IMR-90 (cell line): ENCODE results near the gene MSH3. TPM values are rescaled to one million over a fixed set of nuclear protein-coding genes. Genes with fewer than 3 reads are reported as not detected.

Experiments
- ATAC-seq: fragments of 200-7000 bp; cut with Tn5 transposase; 2 replicates; pipeline ENCODE4 v1.9.1; 2020; ENCODE audit warnings: low read depth, mild to moderate bottlenecking, moderate library complexity
- BruUV-seq: library from RNA; stranded (reverse); fragments of 400-500 nt; replicated peaks from 2 replicates; lab custom pipeline; 2021; lab: Mats Ljungman, UMichigan
- CTCF ChIA-PET: fragments of 300-600 bp; formaldehyde crosslinking; extraction: SDS; loops from one replicate; lab custom pipeline; 2021; ENCODE audit warnings: antibody characterized with exemption; lab: Yijun Ruan, JAX
- POLR2A ChIA-PET: fragments of 300-600 bp; sonication (Branson Sonifier 250); formaldehyde crosslinking; loops from one replicate; lab custom pipeline; 2022; ENCODE audit warnings: antibody characterized with exemption; ENCODE audit not compliant: unreplicated experiment; lab: Charles Lee
- DNase-seq: peaks from one replicate; pipeline ENCODE4 v3.0.0; 2013
- H2AFZ ChIP-seq: replicated peaks from 2 replicates; pipeline ENCODE3; 2013; ENCODE audit warnings: low read length, mild to moderate bottlenecking; ENCODE audit not compliant: poor library complexity
- H2AK5ac ChIP-seq: 2 replicates; pipeline ENCODE4 v1.6.1; 2013; ENCODE audit warnings: low read depth, low read length, inconsistent platforms
- H2AK9ac ChIP-seq: replicated peaks from 2 replicates; pipeline ENCODE3; 2013; ENCODE audit warnings: mild to moderate bottlenecking, low read depth, low read length, moderate library complexity; ENCODE audit not compliant: poor library complexity
- H2BK120ac ChIP-seq: 2 replicates; pipeline ENCODE4 v1.6.1; 2013; ENCODE audit warnings: low read depth, low read length, inconsistent platforms
- H2BK15ac ChIP-seq: 3 replicates; pipeline ENCODE4 v1.6.1; 2013; ENCODE audit warnings: low read depth, low read length, inconsistent platforms
- H2BK20ac ChIP-seq: 2 replicates; pipeline ENCODE4 v1.6.1; 2013; ENCODE audit warnings: low read depth, mild to moderate bottlenecking, inconsistent platforms, low read length, moderate library complexity
- H2BK5ac ChIP-seq: 2 replicates; pipeline ENCODE4 v1.6.1; 2013; ENCODE audit warnings: mild to moderate bottlenecking, low read depth, low read length, inconsistent platforms; ENCODE audit not compliant: poor library complexity, severe bottlenecking
- H3K14ac ChIP-seq: replicated peaks from 2 replicates; pipeline ENCODE4 v1.6.1; 2013; ENCODE audit warnings: low read depth, low read length, inconsistent platforms
- H3K18ac ChIP-seq: 2 replicates; pipeline ENCODE4 v1.6.1; 2013; ENCODE audit warnings: low read depth, low read length, control low read depth
- H3K23ac ChIP-seq: 2 replicates; pipeline ENCODE4 v1.6.1; 2013; ENCODE audit warnings: low read depth, low read length, inconsistent platforms
- H3K27ac ChIP-seq: 2 replicates; pipeline ENCODE4 v1.5.1; 2013; ENCODE audit warnings: mild to moderate bottlenecking, control low read depth, low read length; ENCODE audit not compliant: insufficient read depth
- H3K27me3 ChIP-seq: 2 replicates; pipeline ENCODE4 v1.6.1; 2013; ENCODE audit warnings: low read length; ENCODE audit not compliant: control insufficient read depth, insufficient read depth
- H3K36me3 ChIP-seq: 2 replicates; pipeline ENCODE4 v1.6.1; 2013; ENCODE audit warnings: low read length, mixed read lengths; ENCODE audit not compliant: control insufficient read depth, insufficient read depth
- H3K4ac ChIP-seq: 2 replicates; pipeline ENCODE4 v1.6.1; 2013; ENCODE audit warnings: low read depth, low read length, inconsistent platforms
- H3K4me1 ChIP-seq: 2 replicates; pipeline ENCODE4 v1.6.1; 2013; ENCODE audit warnings: low read length, mixed read lengths; ENCODE audit not compliant: control insufficient read depth, insufficient read depth
- H3K4me2 ChIP-seq: 2 replicates; pipeline ENCODE4 v1.6.1; 2013; ENCODE audit warnings: low read depth, mild to moderate bottlenecking, control low read depth, low read length, moderate library complexity
- H3K4me3 ChIP-seq: 2 replicates; pipeline ENCODE4 v1.5.1; 2013; ENCODE audit warnings: low read depth, mild to moderate bottlenecking, control low read depth, low read length, moderate library complexity; ENCODE audit not compliant: insufficient read depth
- H3K56ac ChIP-seq: 2 replicates; pipeline ENCODE4 v1.6.1; 2013; ENCODE audit warnings: low read length, inconsistent platforms; ENCODE audit not compliant: insufficient read depth; ENCODE audit errors: extremely low read depth
- H3K79me1 ChIP-seq, 2 experiments: 2 replicates each; pipeline ENCODE4 v1.6.1; 2013; ENCODE audit warnings: low read length in 2 of 2, inconsistent platforms in 1 of 2, low read depth in 1 of 2
- H3K9ac ChIP-seq: 2 replicates; pipeline ENCODE4 v1.6.1; 2013; ENCODE audit warnings: low read depth, low read length, control low read depth
- H3K9me1 ChIP-seq: 2 replicates; pipeline ENCODE4 v1.6.1; 2013; ENCODE audit warnings: low read length, inconsistent platforms; ENCODE audit not compliant: insufficient read depth
- H3K9me3 ChIP-seq: 2 replicates; pipeline ENCODE4 v1.6.1; 2013; ENCODE audit warnings: low read length; ENCODE audit not compliant: control insufficient read depth, insufficient read depth
- H4K20me1 ChIP-seq: 2 replicates; pipeline ENCODE4 v1.6.1; 2013; ENCODE audit warnings: low read length, inconsistent platforms; ENCODE audit not compliant: insufficient read depth
- H4K5ac ChIP-seq: 2 replicates; pipeline ENCODE4 v1.6.1; 2013; ENCODE audit warnings: mild to moderate bottlenecking, low read depth, low read length, control low read depth
- H4K8ac ChIP-seq, 2 experiments: 2 replicates each; pipeline ENCODE4 v1.6.1; 2013; ENCODE audit warnings: low read depth in 2 of 2, low read length in 2 of 2, control low read depth in 1 of 2, inconsistent platforms in 1 of 2
- H4K91ac ChIP-seq: 2 replicates; pipeline ENCODE4 v1.6.1; 2013; ENCODE audit warnings: low read depth, low read length, inconsistent platforms; ENCODE audit not compliant: insufficient read depth
- BHLHE40 ChIP-seq: fragments of 150-350 bp; IDR thresholded peaks from 2 replicates; pipeline ENCODE4 v1.6.1; 2016; ENCODE audit warnings: mild to moderate bottlenecking, low read depth, low read length
- CEBPB ChIP-seq: IDR thresholded peaks from 2 replicates; pipeline ENCODE4 v1.6.1; 2012; ENCODE audit warnings: low read depth, low read length, improper control_type of control experiment
- CHD1 ChIP-seq: IDR thresholded peaks from 2 replicates; pipeline ENCODE4 v1.6.1; 2012; ENCODE audit warnings: low read depth, low read length, improper control_type of control experiment
- CTCF ChIP-seq: conservative IDR thresholded peaks from 2 replicates; pipeline ENCODE4 v1.5.1; 2012; ENCODE audit warnings: mild to moderate bottlenecking, low read depth, low read length, improper control_type of control experiment
- ELK1 ChIP-seq: fragments of 150-350 bp; IDR thresholded peaks from 2 replicates; pipeline ENCODE4 v1.6.1; 2016; ENCODE audit warnings: low read depth, mild to moderate bottlenecking, low read length, moderate library complexity, borderline replicate concordance
- FOS ChIP-seq: fragments of 150-350 bp; IDR thresholded peaks from 2 replicates; pipeline ENCODE4 v1.6.1; 2016; ENCODE audit warnings: low read depth, low read length
- MAFK ChIP-seq: IDR thresholded peaks from 2 replicates; pipeline ENCODE4 v1.6.1; 2012; ENCODE audit warnings: low read depth, low read length, improper control_type of control experiment
- MAZ ChIP-seq: IDR thresholded peaks from 2 replicates; pipeline ENCODE4 v1.6.1; 2012; ENCODE audit warnings: low read depth, mild to moderate bottlenecking, low read length, improper control_type of control experiment, moderate library complexity, borderline replicate concordance
- MXI1 ChIP-seq: IDR thresholded peaks from 2 replicates; pipeline ENCODE4 v1.6.1; 2012; ENCODE audit warnings: low read depth, mild to moderate bottlenecking, low read length, moderate library complexity, borderline replicate concordance
- NFE2L2 ChIP-seq: fragments of 150-350 bp; IDR thresholded peaks from 2 replicates; pipeline ENCODE4 v1.6.1; 2016; ENCODE audit warnings: low read depth, mild to moderate bottlenecking, low read length
- POLR2A ChIP-seq: IDR thresholded peaks from 2 replicates; pipeline ENCODE4 v1.6.1; 2012; ENCODE audit warnings: mild to moderate bottlenecking, low read depth, low read length
- RAD21 ChIP-seq: IDR thresholded peaks from 2 replicates; pipeline ENCODE4 v1.6.1; 2012; ENCODE audit warnings: low read length, improper control_type of control experiment
- RCOR1 ChIP-seq: IDR thresholded peaks from 2 replicates; pipeline ENCODE4 v1.6.1; 2012; ENCODE audit warnings: mild to moderate bottlenecking, low read length, improper control_type of control experiment; ENCODE audit not compliant: insufficient replicate concordance
- RFX5 ChIP-seq: IDR thresholded peaks from 2 replicates; pipeline ENCODE4 v1.8.0; 2012; ENCODE audit warnings: low read depth, mild to moderate bottlenecking, low read length, moderate library complexity
- SMC3 ChIP-seq: fragments of 150-350 bp; IDR thresholded peaks from 2 replicates; pipeline ENCODE4 v1.6.1; 2016; ENCODE audit warnings: low read depth, mild to moderate bottlenecking, antibody characterized with exemption, low read length, moderate library complexity
- USF2 ChIP-seq: fragments of 150-350 bp; IDR thresholded peaks from 2 replicates; pipeline ENCODE4 v1.6.1; 2017; ENCODE audit warnings: mild to moderate bottlenecking, antibody characterized with exemption, low read length, low read depth
- dilution Hi-C: fragments of 300-500 bp; cut with HindIII; formaldehyde crosslinking; loops from one replicate; pipeline ENCODE4 v1.14.3; 2018; ENCODE audit warnings: low sequenced_read_pairs; ENCODE audit not compliant: unreplicated experiment
- in situ Hi-C: fragments of 300-500 bp; cut with MboI; formaldehyde crosslinking; loops from 3 replicates; pipeline ENCODE4 v1.14.3; 2019; ENCODE audit warnings: low sequenced_read_pairs, inconsistent platforms, mixed read lengths
- intact Hi-C: fragments of 100-400 bp; cut with micrococcal nuclease; formaldehyde crosslinking; loops from 2 replicates; pipeline ENCODE4 v1.10.0; 2022
- polyA plus RNA-seq, 3 experiments: library from polyadenylated mRNA; depleted of rRNA; stranded (reverse); fragments of >200 nt; gene quantifications; 2 replicates each; pipeline ENCODE4 v1.2.3, GENCODE V29; 2012; ENCODE audit warnings: low replicate concordance in 1 of 3
- total RNA-seq: library from RNA; depleted of rRNA; stranded (reverse); fragments of >200 nt; gene quantifications from 2 replicates; pipeline ENCODE4 v1.2.3, GENCODE V29; 2012

MSH3 gene
- total and polyA plus RNA-seq, 2 of the 4 experiments (the other 2 are of a cell fraction) = 4.6 to 13.3 TPM

DNA sequence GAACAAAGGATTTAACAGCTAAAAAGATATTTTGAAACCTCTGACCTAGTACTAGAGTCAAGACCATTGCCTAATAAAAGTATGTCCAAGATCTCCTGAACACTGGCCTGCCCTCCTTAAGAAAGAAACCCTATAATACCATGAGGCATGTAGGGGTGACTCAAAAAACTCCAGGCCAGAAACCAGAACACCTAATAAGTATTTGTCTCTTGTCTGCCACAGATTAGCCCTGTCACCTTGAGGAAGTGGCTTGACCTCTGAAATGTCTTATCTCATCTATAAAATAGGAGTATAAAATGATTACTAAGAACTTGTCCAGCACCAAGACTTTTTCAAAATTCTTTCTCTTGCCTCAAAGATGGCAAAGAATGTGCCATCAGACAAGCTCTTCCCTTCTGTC is 180.3 kb downstream of the MSH3 start:
- H3K23ac ChIP-seq = no peak overlapping the region
- H3K27ac ChIP-seq = no peak overlapping the region
- no peak overlapping the region for H2AFZ ChIP-seq
- H4K5ac ChIP-seq = no peak overlapping the region
- dilution Hi-C loops = no loop called here
- ChIA-PET CTCF (no interaction called here), POLR2A (no interaction called here)
- TF ChIP-seq MXI1 (no peak), CTCF (no peak), POLR2A (no peak), NFE2L2 (no peak), RAD21 (no peak), BHLHE40 (no peak), CHD1 (no peak), USF2 (no peak), MAZ (no peak), ELK1 (no peak), FOS (no peak), RFX5 (no peak), SMC3 (no peak), MAFK (no peak), CEBPB (no peak), RCOR1 (no peak)
- H3K36me3 ChIP-seq = no peaks in the 10 kb centered on the region
- no peaks in the 10 kb centered on the region for H4K20me1 ChIP-seq
- no peak overlapping the region for H2BK120ac ChIP-seq
- no peaks in the 10 kb centered on the region for H3K9me3 ChIP-seq
- no peak overlapping the region for H2BK15ac ChIP-seq
- no peak for DNase-seq
- intact Hi-C loops = no loop called here
- no peak overlapping the region for H2AK5ac ChIP-seq
- H2AK9ac ChIP-seq = no peak overlapping the region
- H4K8ac ChIP-seq = no peak overlapping the region
- H3K9ac ChIP-seq = no peak overlapping the region
- H3K14ac ChIP-seq = no peak overlapping the region
- no peak for ATAC-seq
- BruUV-seq = no TSS peak
- H3K4me1 ChIP-seq = no peaks in the 10 kb centered on the region
- no peaks in the 10 kb centered on the region; the same call in 1 of the 2 replicates for H3K9me1 ChIP-seq
- no peak overlapping the region for H2BK5ac ChIP-seq
- H3K4me2 ChIP-seq = no peak overlapping the region
- no peaks in the 10 kb centered on the region for H3K27me3 ChIP-seq
- H3K4ac ChIP-seq = no peak overlapping the region
- in situ Hi-C loops = no loop called here
- no peak overlapping the region for H3K56ac ChIP-seq
- no peaks in the 10 kb centered on the region for H3K79me1 ChIP-seq
- H2BK20ac ChIP-seq = no peak overlapping the region
- H3K18ac ChIP-seq = no peak overlapping the region
- H3K4me3 ChIP-seq = no peak overlapping the region
- no peak overlapping the region for H4K91ac ChIP-seq
